ENCODE data around the gene IFIT5.
"Not testable (repeated sequence)": the region's sequence is repeated elsewhere in the genome, so short reads cannot be mapped to it uniquely, and the experiment has no call there.

Gene IFIT5

GRCh38 chr10:89414146-89414878 lies at the start of gene IFIT5:
TSS of gene IFIT5 (plus strand) at chr10:89414568. CDS start at chr10:89414799, 231 bp downstream.
- peak; percentile 33 for DNase-seq (ENCODE audit: low read depth)

GRCh38 chr10:89367529-89367928 lies 46.8 kb upstream of the IFIT5 start:
- DNase-seq (ENCODE audit: low read depth) = no peak

GRCh38 chr10:89368129-89368528 lies 46.2 kb upstream of the IFIT5 start:
- no peak for DNase-seq (ENCODE audit: low read depth)

DNA sequence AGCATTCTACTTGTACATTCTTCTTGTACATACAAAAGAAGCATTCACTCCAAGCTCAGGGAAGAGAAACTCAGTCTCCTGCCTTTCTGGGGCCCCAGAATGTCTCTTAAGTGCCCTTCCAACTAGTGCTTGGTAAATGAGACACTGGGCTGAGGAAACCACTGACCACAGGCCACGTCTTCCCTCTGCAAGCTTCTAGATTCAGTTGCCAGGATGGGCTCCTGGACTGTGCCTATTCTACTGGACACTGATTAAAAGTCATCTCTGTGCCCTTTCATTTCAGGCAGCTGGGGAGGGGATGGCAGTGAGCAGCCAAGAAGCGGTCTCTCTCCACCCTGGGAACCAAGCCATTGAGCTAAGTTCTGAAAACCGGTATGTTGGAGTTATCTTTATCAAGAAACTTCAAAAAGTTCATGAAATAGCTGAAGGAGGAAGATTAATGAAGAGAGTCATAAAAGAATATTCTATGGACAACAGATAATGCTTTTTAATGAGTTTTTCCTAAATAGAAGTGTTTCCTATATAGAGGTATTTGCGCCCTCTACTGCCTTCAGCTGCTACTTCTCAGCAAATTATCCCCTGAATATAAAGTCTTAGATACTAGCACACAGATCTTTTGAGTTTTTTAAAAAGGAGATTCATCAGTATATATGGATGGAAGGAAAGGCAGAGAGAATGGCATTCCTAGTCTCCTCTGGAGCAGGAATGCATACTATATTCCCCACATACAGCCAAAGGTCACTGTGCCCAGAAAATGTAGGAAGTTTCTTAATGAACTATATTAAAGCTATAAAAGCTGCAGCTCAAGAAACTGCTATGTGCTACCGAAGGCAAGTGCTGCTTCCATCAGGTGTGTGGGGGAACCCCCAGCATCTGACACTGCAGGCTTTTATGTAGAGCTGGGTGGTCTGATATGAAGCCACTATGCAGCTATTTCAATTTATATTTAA lies 44.9 kb upstream of the IFIT5 start:
- DNase-seq (ENCODE audit: low read depth) = no peak

DNA sequence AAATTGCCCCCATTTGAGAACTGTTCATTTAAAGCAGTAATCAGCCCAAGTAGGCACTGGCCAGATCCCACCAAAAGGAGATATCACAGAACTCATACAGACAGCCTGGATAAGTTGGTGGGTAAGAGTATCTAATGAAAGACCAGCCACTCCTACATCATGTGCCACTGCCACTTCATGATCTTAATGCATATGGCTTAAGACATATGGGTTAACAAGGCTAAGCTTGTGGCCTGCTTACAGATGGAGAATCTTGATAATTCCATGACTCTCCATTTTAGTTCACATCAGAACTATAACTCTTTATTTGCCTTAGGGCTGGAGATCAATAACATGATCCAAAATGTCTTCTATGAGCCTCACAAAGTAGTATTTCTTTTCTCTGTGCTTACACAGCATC lies 43.3 kb upstream of the IFIT5 start:
- DNase-seq (ENCODE audit: low read depth) = no peak

- no peak for DNase-seq (ENCODE audit: low read depth)
Measured at GRCh38 chr10:89371987-89372386, 42.4 kb upstream of the IFIT5 start.

DNA sequence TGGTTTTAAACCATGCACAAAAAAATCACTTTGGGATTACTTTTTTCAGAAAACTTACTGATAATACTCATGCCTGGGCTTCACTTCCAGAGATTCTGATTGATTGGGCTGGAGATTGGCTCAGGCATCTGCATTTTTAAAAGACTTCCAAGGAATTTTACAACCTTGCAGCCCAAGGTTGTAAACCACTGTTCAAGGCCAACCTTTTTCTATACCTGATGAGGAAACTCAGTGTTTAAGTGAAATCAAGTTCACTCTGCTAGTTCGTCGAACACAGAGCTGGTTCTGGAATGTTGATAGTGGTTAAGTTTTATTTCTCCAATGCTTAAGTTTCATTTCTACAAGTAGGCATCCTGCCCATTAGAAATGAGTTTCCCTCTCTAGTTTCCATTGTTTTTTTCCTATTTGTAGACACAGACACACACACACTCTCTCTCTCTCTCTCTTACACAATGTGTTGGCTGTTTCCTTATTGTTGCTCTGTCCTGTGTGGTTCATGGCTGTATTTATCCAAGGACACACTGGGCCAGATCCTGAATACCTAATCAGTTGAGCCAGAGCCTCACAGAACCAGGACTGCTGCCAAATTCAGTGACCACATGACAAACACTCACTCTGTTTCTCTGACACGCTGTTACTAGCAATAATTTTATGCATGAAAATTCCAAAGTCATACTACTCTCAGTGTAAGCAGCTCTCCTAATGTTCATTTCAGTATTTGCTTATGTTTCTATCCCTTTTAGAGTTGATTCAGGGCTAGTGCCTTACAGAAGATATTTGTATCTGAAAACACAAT lies 40.3 kb upstream of the IFIT5 start:
- no peak for DNase-seq (ENCODE audit: low read depth)

GRCh38 chr10:89374713-89375141 lies 39.6 kb upstream of the IFIT5 start:
- no peak for DNase-seq (ENCODE audit: low read depth)

DNA sequence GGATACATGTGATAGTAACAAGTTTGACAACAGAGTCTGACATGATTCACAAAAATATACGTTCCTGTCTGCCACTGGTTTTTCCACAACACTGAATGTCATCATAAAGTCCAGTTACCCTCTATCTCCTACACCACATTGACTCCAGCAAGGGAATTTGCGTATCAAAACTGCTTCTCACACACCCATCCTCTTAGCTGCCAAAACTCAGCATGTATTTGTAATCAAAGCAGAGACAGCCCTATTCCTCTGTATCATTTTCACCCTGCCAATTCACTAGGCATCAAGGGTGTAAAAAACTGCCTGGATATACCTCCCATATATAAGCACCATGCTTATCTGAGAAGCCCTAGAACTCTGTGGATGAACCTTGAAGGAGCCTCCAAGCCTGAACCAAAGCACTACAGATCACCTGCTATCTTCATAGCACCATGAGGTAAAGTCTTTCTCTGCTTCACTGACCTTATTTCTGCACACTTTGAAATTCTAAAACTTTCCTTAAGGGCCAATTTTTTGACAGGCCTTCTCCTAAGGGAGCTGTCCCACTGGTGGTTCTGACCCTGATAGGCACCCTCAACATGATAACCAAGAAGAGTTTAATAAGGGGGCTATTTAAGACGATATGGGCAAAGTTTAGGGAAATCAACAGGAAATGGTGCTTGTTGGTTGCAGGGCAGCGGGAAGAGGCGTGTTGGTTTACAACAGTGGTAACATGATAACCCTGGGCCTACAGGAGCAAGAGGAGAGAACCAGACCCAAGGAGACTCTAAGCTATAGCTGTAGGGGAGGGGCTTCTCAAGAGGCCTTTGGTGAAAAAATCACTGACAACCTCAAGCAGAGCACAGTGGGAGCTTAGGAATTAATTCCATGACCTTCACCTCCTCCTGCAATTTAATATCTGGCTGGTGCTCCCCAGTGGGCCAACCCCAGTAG lies 36.4 kb upstream of the IFIT5 start, which contains the start of gene IFIT1B:
TSS of gene IFIT1B (plus strand) at position 352 of the 933 bp plus-strand sequence. CDS start at position 432, 80 bp downstream.
- no peak for DNase-seq (ENCODE audit: low read depth)

GRCh38 chr10:89379103-89379502 lies 35.3 kb upstream of the IFIT5 start:
- DNase-seq (ENCODE audit: low read depth) = no peak

DNA sequence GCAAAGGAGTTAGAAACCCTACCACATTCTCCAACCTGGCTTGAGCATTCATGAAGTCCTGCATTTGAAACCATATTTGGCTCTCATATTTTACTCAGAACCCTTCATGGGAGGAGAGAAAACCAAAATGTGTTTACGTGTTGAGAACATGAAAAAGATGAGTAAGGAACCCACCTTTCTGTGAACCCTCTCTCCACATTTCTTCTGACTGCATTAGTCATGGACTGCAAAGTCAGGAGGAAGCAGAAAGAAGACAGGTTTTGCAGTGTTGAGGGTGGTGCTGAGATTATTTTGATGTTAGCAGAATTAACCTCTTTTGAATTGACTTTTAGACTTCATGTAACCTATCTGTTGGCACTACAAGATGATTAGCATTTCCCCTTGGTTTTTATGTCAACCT lies 31.6 kb upstream of the IFIT5 start:
- no peak for DNase-seq (ENCODE audit: low read depth)

DNA sequence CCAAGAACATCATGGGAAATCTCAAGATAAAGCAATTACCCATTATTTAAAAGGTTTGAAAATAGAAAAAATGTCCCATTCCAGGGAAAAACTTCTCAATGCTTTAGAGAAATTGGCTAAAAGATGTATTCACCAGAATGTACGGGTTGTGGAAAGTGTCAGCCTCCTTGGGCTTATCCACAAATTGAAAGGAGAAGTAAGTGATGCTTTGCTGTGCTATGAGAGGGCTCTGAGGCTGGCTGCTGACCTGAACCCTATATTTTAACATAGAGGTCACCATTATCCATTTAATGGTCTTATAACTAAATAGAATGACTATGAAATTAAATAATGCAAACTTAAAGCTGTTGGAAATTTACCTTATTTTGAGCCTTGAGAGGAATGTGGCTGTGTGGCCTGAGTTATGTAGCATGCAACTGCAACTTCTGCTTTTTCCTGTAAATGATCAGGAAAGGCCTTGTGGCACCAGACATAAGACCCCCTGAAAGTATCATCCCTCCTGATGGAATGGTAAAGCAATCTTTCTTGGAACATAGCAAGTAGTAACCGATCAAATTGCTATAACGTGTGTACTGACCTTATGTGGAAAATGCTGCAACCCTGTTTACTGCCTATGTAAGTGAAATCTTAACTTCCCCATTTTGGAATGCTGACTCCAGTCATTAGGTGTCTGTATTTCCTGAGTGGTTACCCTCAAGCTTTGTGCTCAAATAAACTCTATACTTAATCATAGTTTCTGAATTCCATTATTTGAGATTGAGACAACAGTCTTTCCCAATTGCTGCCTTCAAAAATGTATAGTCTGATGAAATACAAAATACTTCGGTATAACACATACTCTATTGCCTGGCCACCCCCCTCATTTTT lies 29.7 kb upstream of the IFIT5 start:
- DNase-seq (ENCODE audit: low read depth) = no peak

GRCh38 chr10:89388806-89389205 lies 25.6 kb upstream of the IFIT5 start:
- no peak for DNase-seq (ENCODE audit: low read depth)

DNA sequence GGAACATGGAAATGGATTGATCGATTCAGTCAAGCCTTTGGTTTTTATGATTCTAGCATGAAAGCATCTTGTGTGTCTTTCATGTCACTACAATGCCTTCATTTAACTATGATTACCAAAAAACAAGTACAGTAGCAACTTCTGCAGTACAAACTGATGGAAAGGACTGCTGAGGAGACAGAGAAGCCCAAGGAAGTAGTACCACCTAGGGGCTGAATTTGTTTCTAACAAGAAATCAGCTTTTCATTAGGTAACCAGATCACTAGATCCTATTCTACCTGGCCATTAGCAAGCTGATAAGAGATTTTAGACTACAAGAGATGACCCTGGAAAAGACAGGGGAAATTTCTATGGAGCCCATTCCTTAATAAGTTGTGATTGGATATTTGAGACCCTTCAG lies 25.1 kb upstream of the IFIT5 start:
- no peak for DNase-seq (ENCODE audit: low read depth)

DNA sequence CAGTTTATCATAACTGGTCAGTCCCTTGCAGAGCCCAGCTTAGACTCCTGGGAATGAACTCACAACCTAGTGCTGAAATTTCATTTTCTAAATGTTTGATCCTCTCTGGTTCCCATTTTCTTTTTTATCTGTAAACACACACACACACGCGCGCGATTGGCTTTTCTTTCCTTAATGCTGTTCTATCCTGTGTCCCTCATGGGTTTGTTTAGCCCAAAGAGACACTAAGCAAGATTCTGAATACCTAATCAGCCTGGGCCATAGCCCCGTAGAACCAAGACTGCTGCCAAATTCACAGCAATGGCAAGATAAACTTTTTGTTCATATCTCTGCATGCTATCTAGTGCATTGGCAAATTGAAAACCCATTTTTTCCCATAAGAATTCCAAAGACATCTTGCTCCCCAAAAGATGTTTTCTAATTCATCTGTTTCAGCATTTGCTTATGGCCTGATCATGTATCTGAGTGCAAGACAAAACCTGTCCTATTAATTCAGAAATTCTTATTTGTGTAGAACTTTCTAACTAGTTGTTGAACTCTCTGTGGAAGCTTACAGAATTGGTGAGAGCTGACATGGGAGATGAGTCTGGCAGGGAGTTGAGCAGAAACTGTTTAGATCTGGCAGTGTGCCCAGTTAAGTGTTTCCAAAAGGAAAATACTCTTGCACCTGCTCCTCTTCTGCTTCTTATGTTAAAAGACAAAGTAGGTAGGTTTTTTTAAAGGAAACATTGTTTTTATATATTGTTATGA lies 23.7 kb upstream of the IFIT5 start:
- no peak for DNase-seq (ENCODE audit: low read depth)

GRCh38 chr10:89391226-89391576 lies 23.2 kb upstream of the IFIT5 start:
- not testable (repeated sequence) for DNase-seq (ENCODE audit: low read depth)

GRCh38 chr10:89391907-89392756 lies 22.2 kb upstream of the IFIT5 start, which contains the start of gene IFIT1:
TSS of gene IFIT1 (plus strand) at chr10:89392623. CDS start at chr10:89392713, 90 bp downstream.
- no peak for DNase-seq (ENCODE audit: low read depth)

DNA sequence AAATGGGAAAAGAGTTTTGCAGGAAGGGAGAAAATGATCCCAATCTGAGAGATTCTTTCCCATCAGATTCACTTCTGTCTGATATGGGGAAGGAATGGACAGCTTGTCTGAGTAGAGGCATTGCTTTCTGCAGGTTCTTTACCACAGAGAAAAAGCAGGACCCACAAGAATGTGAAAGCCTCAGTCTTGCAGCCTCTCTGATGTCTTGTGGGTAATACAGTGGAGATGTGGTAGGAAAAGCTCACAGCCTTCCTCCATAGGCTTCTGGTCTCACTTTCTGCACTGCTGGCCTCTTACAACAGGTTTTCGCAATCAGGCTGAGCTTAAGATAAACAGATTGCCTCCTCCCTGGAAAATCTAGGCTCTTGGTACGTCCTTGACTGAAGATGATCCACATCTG lies 21.4 kb upstream of the IFIT5 start:
- DNase-seq (ENCODE audit: low read depth) = no peak
